Smooth muscle cell of bladder (primary cell): Measurements from ENCODE around the gene KIF5C. TPM values are rescaled to one million over a fixed set of nuclear protein-coding genes. Genes with fewer than 3 reads are reported as not detected.

ENCODE experiments used
- total RNA-seq: library from RNA; depleted of rRNA; stranded (reverse); fragments of >200 nt; gene quantifications from 2 replicates; pipeline ENCODE4 v1.2.3, GENCODE V29; 2014

The KIF5C gene
- under 0.01 and 0.09 TPM in 2 replicates for total RNA-seq

GRCh38 chr2:148874868-148875341, at the start of gene KIF5C:
Gene KIF5C, plus strand, starts transcription at chr2:148875227. Its CDS starts 391 bp downstream, at chr2:148875618.

DNA sequence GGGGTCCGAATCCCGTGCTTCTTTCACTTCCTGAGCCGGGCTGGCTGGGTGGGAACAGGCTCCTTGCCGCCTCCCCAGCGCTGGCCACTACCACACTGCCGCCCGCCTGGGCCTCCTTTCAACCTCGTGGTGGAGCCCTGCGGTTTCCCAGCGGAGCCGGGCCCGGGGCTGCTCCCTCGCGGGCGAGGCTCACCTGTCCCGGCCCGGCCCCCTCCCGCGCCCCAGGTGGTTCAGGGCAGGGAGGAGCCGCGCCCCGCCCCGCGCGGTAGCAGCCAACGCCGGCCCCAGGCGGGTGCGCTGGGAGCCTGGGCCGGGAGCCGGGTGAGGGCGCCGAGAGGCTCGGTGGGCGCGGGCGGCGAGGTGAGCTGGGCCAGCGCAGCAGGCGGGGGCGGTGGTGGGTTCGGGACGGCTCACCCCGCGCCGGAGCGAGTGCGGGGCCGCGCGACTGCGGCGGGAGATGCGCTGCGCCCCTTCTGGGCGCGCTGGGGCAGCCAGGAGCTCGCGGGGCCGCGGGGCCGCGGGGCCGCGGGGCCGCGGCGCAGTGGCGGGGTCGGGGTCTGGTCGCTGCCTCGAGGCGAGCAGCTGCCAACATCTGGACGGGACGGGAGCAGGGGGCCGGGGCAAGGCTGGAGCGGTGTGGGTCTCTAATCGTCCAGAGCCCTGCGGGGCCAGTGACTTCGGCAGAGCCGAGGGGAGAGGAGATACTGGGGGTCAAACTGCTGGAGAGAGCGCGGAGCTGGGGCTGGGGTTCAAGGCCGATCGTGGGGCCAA, 163.6 kb downstream of the KIF5C start, which contains the start of gene LYPD6B:
LYPD6B (plus strand) TSS at position 258 of the 771 bp plus-strand sequence. CDS start 92,250 bp downstream, outside the sequence.

Other genes starting within 250 kb of the KIF5C start
- 17.7 and 18.2 TPM in 2 replicates for gene EPC2, start 230.5 kb upstream of the KIF5C start, total RNA-seq
- gene LYPD6B, start 163.5 kb downstream of the KIF5C start, total RNA-seq, result 0.18 and 2.0 TPM in 2 replicates